Fibroblast of upper back skin (primary cell): ENCODE measurements around the gene LRPAP1.

Source experiments
- DNase-seq: peaks from one replicate; pipeline ENCODE4 v3.0.0-alpha.2; 2013

Gene LRPAP1

GRCh38 chr4:3531318-3531878, 824 bp downstream of the LRPAP1 start:
- no peak for DNase-seq

- DNase-seq, result no peak
Observed at GRCh38 chr4:3530663-3531254, 1.5 kb downstream of the LRPAP1 start.

GRCh38 chr4:3530051-3530450, 2.2 kb downstream of the LRPAP1 start:
- DNase-seq, result no peak

GRCh38 chr4:3529363-3529762, 2.9 kb downstream of the LRPAP1 start:
- no peak for DNase-seq

GRCh38 chr4:3527914-3528876, 4.0 kb downstream of the LRPAP1 start:
- DNase-seq, result no peak

- DNase-seq, result no peak
Observed at GRCh38 chr4:3527101-3527913, 4.9 kb downstream of the LRPAP1 start.

- no peak for DNase-seq
Observed at GRCh38 chr4:3526456-3526855, 5.8 kb downstream of the LRPAP1 start.

GRCh38 chr4:3525532-3526430, 6.4 kb downstream of the LRPAP1 start:
- DNase-seq, result no peak

- no peak for DNase-seq
Observed at GRCh38 chr4:3524920-3525319, 7.3 kb downstream of the LRPAP1 start.

- DNase-seq, result no peak
Observed at GRCh38 chr4:3524349-3524748, 7.9 kb downstream of the LRPAP1 start.

GRCh38 chr4:3523628-3524221, 8.5 kb downstream of the LRPAP1 start:
- no peak for DNase-seq

- DNase-seq, result no peak
Observed at GRCh38 chr4:3523146-3523627, 9.0 kb downstream of the LRPAP1 start.

- DNase-seq, result no peak
Observed at GRCh38 chr4:3522651-3523050, 9.6 kb downstream of the LRPAP1 start.

- DNase-seq, result no peak
Observed at GRCh38 chr4:3522326-3522640, 9.9 kb downstream of the LRPAP1 start.

- DNase-seq, result no peak
Observed at GRCh38 chr4:3521621-3522325, 10.4 kb downstream of the LRPAP1 start.

GRCh38 chr4:3520796-3521600, 11.2 kb downstream of the LRPAP1 start:
- no peak for DNase-seq

- no peak for DNase-seq
Observed at GRCh38 chr4:3520276-3520675, 11.9 kb downstream of the LRPAP1 start.

- DNase-seq, result no peak
Observed at GRCh38 chr4:3519468-3520264, 12.6 kb downstream of the LRPAP1 start.

GRCh38 chr4:3518941-3519340, 13.3 kb downstream of the LRPAP1 start:
- no peak for DNase-seq
